Bronchial epithelial cell (primary cell): ENCODE data around the gene MCF2L2. TPM values are rescaled to one million over a fixed set of nuclear protein-coding genes. Genes with fewer than 3 reads are reported as not detected.

Source experiments
- DNase-seq: peaks from one replicate; pipeline ENCODE4 v3.0.0-alpha.2; 2010; ENCODE audit warnings: low read depth
- FAIRE-seq: peaks from 2 replicates; lab custom pipeline; 2011; peaks lifted over from hg19 to GRCh38; lab: Jason Lieb, UNC
- H3K27me3 ChIP-seq: 2 replicates; pipeline ENCODE4 v1.5.1; 2011; ENCODE audit warnings: low read length; ENCODE audit not compliant: control insufficient read depth, insufficient read depth
- H3K36me3 ChIP-seq: 2 replicates; pipeline ENCODE4 v1.5.1; 2011; ENCODE audit warnings: low read length; ENCODE audit not compliant: control insufficient read depth, insufficient read depth
- H3K4me3 ChIP-seq: 2 replicates; pipeline ENCODE4 v1.5.1; 2011; ENCODE audit warnings: mild to moderate bottlenecking, low read depth, low read length, control low read depth
- CTCF ChIP-seq: IDR thresholded peaks from 2 replicates; pipeline ENCODE4 v1.5.1; 2011; ENCODE audit warnings: mild to moderate bottlenecking, moderate library complexity, low read length, control low read depth, inconsistent platforms; ENCODE audit not compliant: insufficient read depth, severe bottlenecking
- total RNA-seq: library from RNA; depleted of rRNA; stranded (reverse); fragments of >200 nt; gene quantifications from 2 replicates; pipeline ENCODE4 v1.2.1, GENCODE V29; 2014

The MCF2L2 gene
- total RNA-seq, 1 donor from 2014 or later, result 0.26 TPM

GRCh38 chr3:183455089-183455488 lies 26.7 kb upstream of the MCF2L2 start:
- peak; percentile 47 for DNase-seq
- no peak for TF ChIP-seq CTCF
- H3K27me3 ChIP-seq, result no peaks in the 10 kb centered on the region
- H3K36me3 ChIP-seq, result no peaks in the 10 kb centered on the region
- FAIRE-seq, result no peak
- H3K4me3 ChIP-seq, result no peak overlapping the region

GRCh38 chr3:183454064-183454463 lies 25.6 kb upstream of the MCF2L2 start:
- FAIRE-seq (no peak), DNase-seq (no peak)
- Histone ChIP-seq H3K27me3 (no peaks in the 10 kb centered on the region), H3K36me3 (no peaks in the 10 kb centered on the region), H3K4me3 (no peak overlapping the region)
- no peak for TF ChIP-seq CTCF

GRCh38 chr3:183449791-183450190 lies 21.4 kb upstream of the MCF2L2 start:
- FAIRE-seq (no peak), DNase-seq (no peak)
- no peaks in the 10 kb centered on the region for H3K36me3 ChIP-seq
- H3K4me3 ChIP-seq, result no peak overlapping the region
- no peak for TF ChIP-seq CTCF
- no peaks in the 10 kb centered on the region for H3K27me3 ChIP-seq

- H3K36me3 ChIP-seq, result no peaks in the 10 kb centered on the region
- TF ChIP-seq CTCF, result no peak
- DNase-seq (no peak), FAIRE-seq (no peak)
- H3K27me3 ChIP-seq, result no peaks in the 10 kb centered on the region
- no peak overlapping the region for H3K4me3 ChIP-seq
Observed at GRCh38 chr3:183449391-183449790, 21.0 kb upstream of the MCF2L2 start.

GRCh38 chr3:183448369-183449128 lies 20.1 kb upstream of the MCF2L2 start:
- Histone ChIP-seq H3K36me3 (no peaks in the 10 kb centered on the region), H3K4me3 (peak overlapping the region; percentile 70), H3K27me3 (no peaks in the 10 kb centered on the region)
- DNase-seq (no peak), FAIRE-seq (no peak)
- no peak for TF ChIP-seq CTCF
